Endothelial cell of umbilical vein (primary cell): ENCODE measurements around the gene COL4A1.

Experiments
- EZH2 ChIP-seq: IDR thresholded peaks from 2 replicates; pipeline ENCODE4 v1.6.1; 2012; ENCODE audit warnings: borderline replicate concordance, low read depth, mild to moderate bottlenecking, moderate library complexity, low read length, inconsistent platforms; ENCODE audit not compliant: severe bottlenecking
- JUN ChIP-seq: IDR thresholded peaks from 2 replicates; pipeline ENCODE4 v1.6.1; 2011; ENCODE audit warnings: borderline replicate concordance, low read depth; ENCODE audit not compliant: insufficient read length, insufficient read depth
- POLR2A ChIP-seq: IDR thresholded peaks from 2 replicates; pipeline ENCODE4 v1.6.1; 2012; ENCODE audit warnings: low read depth, mild to moderate bottlenecking, control low read depth, low read length
- TF ChIP-seq, protein P1 (sequence below), 2 donors: IDR thresholded peaks; 1 replicate in 1 of 2; 2 replicates in 1 of 2; pipeline ENCODE4 v1.5.1; 2011; ENCODE audit warnings: low read length in 2 of 2, mild to moderate bottlenecking in 2 of 2, moderate library complexity in 2 of 2, control low read depth in 1 of 2, inconsistent platforms in 1 of 2, low read depth in 1 of 2; ENCODE audit not compliant: insufficient read depth in 1 of 2; ENCODE audit errors: extremely low read depth in 1 of 2

DNA sequence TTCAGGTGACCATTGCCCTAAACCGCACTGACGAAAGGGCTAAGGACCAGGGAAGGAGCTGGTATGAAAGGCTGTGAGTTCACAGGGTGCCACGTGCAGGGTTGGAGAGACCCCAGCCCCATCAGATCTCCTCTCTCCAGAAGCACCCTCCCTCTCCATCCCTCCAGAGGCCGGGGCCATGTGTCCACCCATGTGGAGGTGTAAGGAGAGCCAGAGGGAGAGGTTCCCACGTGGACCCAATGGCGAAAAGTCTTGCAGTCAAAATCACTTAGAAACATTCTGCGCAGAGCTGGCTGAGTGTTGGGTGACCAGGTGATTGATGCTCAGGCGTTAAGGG, 168.3 kb downstream of the COL4A1 start:
- TF ChIP-seq EZH2 = no peak
- TF ChIP-seq, protein P1, sequence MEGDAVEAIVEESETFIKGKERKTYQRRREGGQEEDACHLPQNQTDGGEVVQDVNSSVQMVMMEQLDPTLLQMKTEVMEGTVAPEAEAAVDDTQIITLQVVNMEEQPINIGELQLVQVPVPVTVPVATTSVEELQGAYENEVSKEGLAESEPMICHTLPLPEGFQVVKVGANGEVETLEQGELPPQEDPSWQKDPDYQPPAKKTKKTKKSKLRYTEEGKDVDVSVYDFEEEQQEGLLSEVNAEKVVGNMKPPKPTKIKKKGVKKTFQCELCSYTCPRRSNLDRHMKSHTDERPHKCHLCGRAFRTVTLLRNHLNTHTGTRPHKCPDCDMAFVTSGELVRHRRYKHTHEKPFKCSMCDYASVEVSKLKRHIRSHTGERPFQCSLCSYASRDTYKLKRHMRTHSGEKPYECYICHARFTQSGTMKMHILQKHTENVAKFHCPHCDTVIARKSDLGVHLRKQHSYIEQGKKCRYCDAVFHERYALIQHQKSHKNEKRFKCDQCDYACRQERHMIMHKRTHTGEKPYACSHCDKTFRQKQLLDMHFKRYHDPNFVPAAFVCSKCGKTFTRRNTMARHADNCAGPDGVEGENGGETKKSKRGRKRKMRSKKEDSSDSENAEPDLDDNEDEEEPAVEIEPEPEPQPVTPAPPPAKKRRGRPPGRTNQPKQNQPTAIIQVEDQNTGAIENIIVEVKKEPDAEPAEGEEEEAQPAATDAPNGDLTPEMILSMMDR (IDR thresholded peaks at IDR 0.05; ENCODE audit: extremely low read depth in 1 of 2, insufficient read depth in 1 of 2, low read depth in 1 of 2, low read length in 2 of 2) = no peak
- no peak for TF ChIP-seq JUN
- no peak for TF ChIP-seq POLR2A
